Left ventricle myocardium superior (tissue), 1 donor: ENCODE data around the gene CBX4. TPM values are rescaled to one million over a fixed set of nuclear protein-coding genes. Genes with fewer than 3 reads are reported as not detected.
A peak's percentile ranks its signal among the peaks of the same experiment; 100 is the strongest.

Experiments
- ATAC-seq: fragments of 200-7000 bp; cut with Tn5 transposase; one replicate; pipeline ENCODE4 v1.9.1; 2020; ENCODE audit warnings: mild to moderate bottlenecking, moderate library complexity
- DNase-seq: peaks from one replicate; pipeline ENCODE4 v3.0.0-alpha.2; 2020
- intact Hi-C: fragments of 100-400 bp; cut with micrococcal nuclease; formaldehyde crosslinking; loops from one replicate; pipeline ENCODE4 v1.11.0; 2022
- total RNA-seq: library from RNA; stranded (reverse); fragmentation: NEBNext Ultra II Directional; extraction: Animal tissue kit (Norgen Biotek cat#: 25700); gene quantifications from one replicate; pipeline ENCODE4 v1.2.1, GENCODE V29; 2021
- donor health status: DM: no; HTN: yes; CAD: no; lungs with severe emphysema.

CBX4 gene
- total RNA-seq, 1 donor from 2014 or later = 27.4 TPM

- peak; percentile 100 for DNase-seq
- intact Hi-C loops = no loop called here
- peak; percentile 94 for ATAC-seq
Measured at GRCh38 chr17:79796763-79797491, 42.3 kb downstream of the CBX4 start, which contains the start of gene CBX8. Gene CBX8, minus strand, starts transcription at chr17:79797077. Its CDS starts 79 bp downstream, at chr17:79796998.

- no peak for DNase-seq
- intact Hi-C loops = no loop called here
Measured at GRCh38 chr17:79796444-79796762, 42.8 kb downstream of the CBX4 start.

GRCh38 chr17:79795795-79796443, 43.3 kb downstream of the CBX4 start:
- DNase-seq (no peak), ATAC-seq (no peak)
- intact Hi-C loops = no loop called here

More at GRCh38 chr17:79796444-79796762, 42.8 kb downstream of the CBX4 start:
- ATAC-seq = no peak

- ATAC-seq (no peak), DNase-seq (peak; percentile 31)
- intact Hi-C loops = no loop called here
Measured at GRCh38 chr17:79794659-79795511, 44.4 kb downstream of the CBX4 start.

- DNase-seq = peak; percentile 7
- intact Hi-C loops = no loop called here
- no peak for ATAC-seq
Measured at GRCh38 chr17:79793924-79794304, 45.3 kb downstream of the CBX4 start.

GRCh38 chr17:79792984-79793923, 46.0 kb downstream of the CBX4 start:
- intact Hi-C loops = no loop called here

GRCh38 chr17:79792341-79792871, 46.8 kb downstream of the CBX4 start:
- DNase-seq (peak; percentile 18), ATAC-seq (no peak)
- intact Hi-C loops = no loop called here

More at GRCh38 chr17:79792984-79793923, 46.0 kb downstream of the CBX4 start:
- ATAC-seq = no peak
- peak; percentile 44 for DNase-seq

- DNase-seq (peak; percentile 17), ATAC-seq (no peak)
- intact Hi-C loops = no loop called here
Measured at GRCh38 chr17:79791735-79792161, 47.5 kb downstream of the CBX4 start.

- DNase-seq (no peak), ATAC-seq (no peak)
- intact Hi-C loops = no loop called here
Measured at GRCh38 chr17:79790805-79791734, 48.2 kb downstream of the CBX4 start.

GRCh38 chr17:79789943-79790804, 49.1 kb downstream of the CBX4 start:
- ATAC-seq (peak; percentile 65), DNase-seq (peak; percentile 72)
- intact Hi-C loops = no loop called here

GRCh38 chr17:79788989-79789942, 50.0 kb downstream of the CBX4 start:
- ATAC-seq = no peak
- peak; percentile 28 for DNase-seq
- intact Hi-C loops = no loop called here

GRCh38 chr17:79788455-79788854, 50.8 kb downstream of the CBX4 start:
- DNase-seq = no peak
- intact Hi-C loops = no loop called here
- ATAC-seq = no peak

- no peak for ATAC-seq
- intact Hi-C loops = no loop called here
- no peak for DNase-seq
Measured at GRCh38 chr17:79786930-79787643, 52.2 kb downstream of the CBX4 start.

GRCh38 chr17:79785900-79786810, 53.1 kb downstream of the CBX4 start:
- ATAC-seq (peak; percentile 69), DNase-seq (no peak)
- intact Hi-C loops = no loop called here
